GM20000 (cell line): ENCODE data around the gene PCARE.

Experiments used
- DNase-seq: peaks from one replicate; pipeline ENCODE4 v3.0.0; 2012; ENCODE audit warnings: low spot score
- CTCF ChIP-seq: IDR thresholded peaks from 2 replicates; pipeline ENCODE4 v1.5.1; 2012; ENCODE audit warnings: mild to moderate bottlenecking, control low read depth; ENCODE audit errors: extremely low read depth, missing control alignments

PCARE gene

GRCh38 chr2:29014811-29015421, 59.4 kb downstream of the PCARE start:
- peak; percentile 68 for DNase-seq
- no peak for TF ChIP-seq CTCF

- TF ChIP-seq CTCF = no peak
- DNase-seq = no peak
Measured at GRCh38 chr2:29014331-29014730, 60.0 kb downstream of the PCARE start.

GRCh38 chr2:29013057-29013780, 61.1 kb downstream of the PCARE start:
- no peak for DNase-seq
- TF ChIP-seq CTCF = no peak

- no peak for TF ChIP-seq CTCF
- no peak for DNase-seq
Measured at GRCh38 chr2:29012211-29012681, 62.1 kb downstream of the PCARE start.
